Mammary epithelial cell (primary cell): ENCODE measurements around the gene NECAP2.

Experiments
- EZH2 ChIP-seq: IDR thresholded peaks from 2 replicates; pipeline ENCODE4 v1.6.1; 2012; ENCODE audit warnings: low read length, inconsistent platforms, borderline replicate concordance
- TF ChIP-seq, protein P1 (sequence below), 2 donors: IDR thresholded peaks in 1 of 2; conservative IDR thresholded peaks in 1 of 2; 2 replicates each; pipeline ENCODE4 v1.5.1; 2011 to 2012; ENCODE audit warnings: inconsistent platforms in 2 of 2, low read length in 2 of 2, mild to moderate bottlenecking in 2 of 2, control low read depth in 1 of 2, low read depth in 1 of 2; ENCODE audit not compliant: insufficient read depth in 1 of 2; ENCODE audit errors: extremely low read depth in 1 of 2

GRCh38 chr1:16438516-16438915 lies 2.0 kb upstream of the NECAP2 start:
- no peak for TF ChIP-seq EZH2
- TF ChIP-seq, protein P1, sequence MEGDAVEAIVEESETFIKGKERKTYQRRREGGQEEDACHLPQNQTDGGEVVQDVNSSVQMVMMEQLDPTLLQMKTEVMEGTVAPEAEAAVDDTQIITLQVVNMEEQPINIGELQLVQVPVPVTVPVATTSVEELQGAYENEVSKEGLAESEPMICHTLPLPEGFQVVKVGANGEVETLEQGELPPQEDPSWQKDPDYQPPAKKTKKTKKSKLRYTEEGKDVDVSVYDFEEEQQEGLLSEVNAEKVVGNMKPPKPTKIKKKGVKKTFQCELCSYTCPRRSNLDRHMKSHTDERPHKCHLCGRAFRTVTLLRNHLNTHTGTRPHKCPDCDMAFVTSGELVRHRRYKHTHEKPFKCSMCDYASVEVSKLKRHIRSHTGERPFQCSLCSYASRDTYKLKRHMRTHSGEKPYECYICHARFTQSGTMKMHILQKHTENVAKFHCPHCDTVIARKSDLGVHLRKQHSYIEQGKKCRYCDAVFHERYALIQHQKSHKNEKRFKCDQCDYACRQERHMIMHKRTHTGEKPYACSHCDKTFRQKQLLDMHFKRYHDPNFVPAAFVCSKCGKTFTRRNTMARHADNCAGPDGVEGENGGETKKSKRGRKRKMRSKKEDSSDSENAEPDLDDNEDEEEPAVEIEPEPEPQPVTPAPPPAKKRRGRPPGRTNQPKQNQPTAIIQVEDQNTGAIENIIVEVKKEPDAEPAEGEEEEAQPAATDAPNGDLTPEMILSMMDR (conservative IDR thresholded peaks at IDR 0.05 in 1 of 2, IDR thresholded peaks at IDR 0.05 in 1 of 2; ENCODE audit: extremely low read depth in 1 of 2, insufficient read depth in 1 of 2, low read depth in 1 of 2, low read length in 2 of 2) = no peak
